DOHH2 (cell line): ENCODE measurements around the gene LIF.

ENCODE experiments used
- H3F3A ChIP-seq: fragments of 200-600 bp; sonication (generic), shearing (Covaris generic); 2 replicates; pipeline ENCODE4 v1.6.0; 2016; ENCODE audit warnings: antibody characterized with exemption, mild to moderate bottlenecking; ENCODE audit not compliant: control insufficient read depth, insufficient read depth
- H3K27ac ChIP-seq: fragments of 200-600 bp; sonication (generic); 2 replicates; pipeline ENCODE4 v1.5.1; 2014; ENCODE audit warnings: low read depth, mild to moderate bottlenecking, low read length, moderate library complexity
- H3K27me3 ChIP-seq: fragments of 200-600 bp; sonication (generic); 2 replicates; pipeline ENCODE4 v1.6.1; 2014; ENCODE audit warnings: mild to moderate bottlenecking, low read length, mixed read lengths; ENCODE audit not compliant: control insufficient read depth
- H3K36me3 ChIP-seq: fragments of 200-600 bp; sonication (generic); 2 replicates; pipeline ENCODE4 v1.6.1; 2014; ENCODE audit warnings: mild to moderate bottlenecking, low read length, moderate library complexity, mixed read lengths; ENCODE audit not compliant: control insufficient read depth
- H3K4me1 ChIP-seq: fragments of 200-600 bp; sonication (generic); 2 replicates; pipeline ENCODE4 v1.6.1; 2014; ENCODE audit warnings: mild to moderate bottlenecking, low read length, mixed read lengths; ENCODE audit not compliant: control insufficient read depth
- H3K4me2 ChIP-seq: fragments of 200-600 bp; sonication (generic); 2 replicates; pipeline ENCODE4 v1.6.0; 2014; ENCODE audit warnings: mild to moderate bottlenecking, low read length, moderate library complexity
- H3K4me3 ChIP-seq: fragments of 200-600 bp; sonication (generic); 2 replicates; pipeline ENCODE4 v1.5.1; 2014; ENCODE audit warnings: mild to moderate bottlenecking, low read length, mixed read lengths
- H3K79me2 ChIP-seq: fragments of 200-600 bp; sonication (generic); 2 replicates; pipeline ENCODE4 v1.6.1; 2014; ENCODE audit warnings: mild to moderate bottlenecking, low read length, mixed read lengths; ENCODE audit not compliant: control insufficient read depth
- H3K9me2 ChIP-seq: fragments of 200-600 bp; sonication (generic); replicated peaks from 2 replicates; pipeline ENCODE4 v1.6.1; 2014; ENCODE audit warnings: mild to moderate bottlenecking, low read length, mixed read lengths; ENCODE audit not compliant: control insufficient read depth
- H3K9me3 ChIP-seq: fragments of 200-600 bp; sonication (generic); 2 replicates; pipeline ENCODE4 v1.6.1; 2014; ENCODE audit warnings: antibody characterized with exemption, low read length, mixed read lengths; ENCODE audit not compliant: control insufficient read depth, insufficient read depth
- H4K20me1 ChIP-seq: fragments of 200-600 bp; sonication (generic); 2 replicates; pipeline ENCODE4 v1.6.0; 2014; ENCODE audit warnings: low read depth, mild to moderate bottlenecking, antibody characterized with exemption, low read length, moderate library complexity; ENCODE audit not compliant: control insufficient read depth, insufficient read depth
- EZH2phosphoT487 ChIP-seq: fragments of 200-600 bp; sonication (generic); IDR thresholded peaks from 2 replicates; pipeline ENCODE4 v1.6.1; 2017; ENCODE audit warnings: borderline replicate concordance, mild to moderate bottlenecking, antibody characterized with exemption, low read length, moderate library complexity, mixed read lengths
- TF ChIP-seq, protein P1 (sequence below): fragments of 200-600 bp; sonication (generic); IDR thresholded peaks from one replicate; pipeline ENCODE4 v1.5.1; 2014; ENCODE audit warnings: antibody characterized with exemption, mild to moderate bottlenecking, low read depth, low read length; ENCODE audit not compliant: poor library complexity, severe bottlenecking

Gene LIF

DNA sequence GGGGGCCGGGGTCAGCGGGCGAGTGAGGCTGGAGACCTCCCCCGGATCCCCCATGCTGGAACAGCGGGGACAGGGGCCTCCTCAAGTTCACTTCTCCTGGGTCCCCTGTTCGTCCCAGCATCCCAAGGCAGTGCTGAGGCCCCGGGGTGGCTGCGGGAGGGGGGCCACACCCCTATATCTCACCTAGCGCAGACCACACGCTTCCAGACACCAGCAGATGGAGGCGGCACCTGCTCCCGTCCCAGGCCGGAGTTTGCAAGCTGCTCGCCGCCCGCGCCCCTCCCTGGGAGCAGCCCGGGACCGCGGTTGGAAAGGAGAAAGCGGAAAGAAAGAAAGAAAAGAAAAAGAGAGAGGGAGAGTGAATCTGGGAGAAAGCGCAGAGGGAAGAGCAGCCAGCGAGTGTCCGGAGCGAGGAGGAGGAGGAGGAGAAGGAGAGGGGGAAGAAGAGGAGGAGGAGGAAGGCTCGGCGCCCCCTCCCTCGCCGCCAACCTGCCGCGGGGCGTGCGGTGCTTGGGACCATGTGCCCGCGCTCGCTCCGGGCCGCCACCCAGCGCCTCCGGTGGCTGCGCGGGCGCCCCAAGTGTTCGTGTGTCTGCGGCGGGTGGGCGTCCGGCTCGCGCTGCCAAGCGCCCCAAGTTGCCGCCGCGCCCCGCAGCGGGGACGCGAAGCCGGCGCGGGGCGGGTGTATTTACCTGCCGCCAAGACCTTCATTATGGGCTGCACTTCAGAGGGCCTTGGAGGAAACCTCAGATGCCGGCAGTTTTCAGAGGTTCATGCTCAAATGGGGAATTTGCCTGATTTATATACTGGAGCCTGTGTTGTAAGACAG lies at the start of gene LIF:
TSS of gene LIF (minus strand) at position 775 of the 829 bp plus-strand sequence. CDS start at position 711, 64 bp downstream.
- Histone ChIP-seq H4K20me1 (no peaks in the 10 kb centered on the region), H3F3A (no peaks in the 10 kb centered on the region), H3K27me3 (peaks cover 29% of the 10 kb centered on the region), H3K4me1 (no peaks in the 10 kb centered on the region), H3K27ac (no peak within 1 kb of the TSS), H3K9me3 (no peaks in the 10 kb centered on the region), H3K4me2 (no peak within 1 kb of the TSS), H3K4me3 (no peak within 1 kb of the TSS), H3K9me2 (no peaks in the 10 kb centered on the region), H3K36me3 (no peaks in the 10 kb centered on the region), H3K79me2 (no peaks in the 10 kb centered on the region)
- TF ChIP-seq EZH2phosphoT487: no peak
- TF ChIP-seq, protein P1, sequence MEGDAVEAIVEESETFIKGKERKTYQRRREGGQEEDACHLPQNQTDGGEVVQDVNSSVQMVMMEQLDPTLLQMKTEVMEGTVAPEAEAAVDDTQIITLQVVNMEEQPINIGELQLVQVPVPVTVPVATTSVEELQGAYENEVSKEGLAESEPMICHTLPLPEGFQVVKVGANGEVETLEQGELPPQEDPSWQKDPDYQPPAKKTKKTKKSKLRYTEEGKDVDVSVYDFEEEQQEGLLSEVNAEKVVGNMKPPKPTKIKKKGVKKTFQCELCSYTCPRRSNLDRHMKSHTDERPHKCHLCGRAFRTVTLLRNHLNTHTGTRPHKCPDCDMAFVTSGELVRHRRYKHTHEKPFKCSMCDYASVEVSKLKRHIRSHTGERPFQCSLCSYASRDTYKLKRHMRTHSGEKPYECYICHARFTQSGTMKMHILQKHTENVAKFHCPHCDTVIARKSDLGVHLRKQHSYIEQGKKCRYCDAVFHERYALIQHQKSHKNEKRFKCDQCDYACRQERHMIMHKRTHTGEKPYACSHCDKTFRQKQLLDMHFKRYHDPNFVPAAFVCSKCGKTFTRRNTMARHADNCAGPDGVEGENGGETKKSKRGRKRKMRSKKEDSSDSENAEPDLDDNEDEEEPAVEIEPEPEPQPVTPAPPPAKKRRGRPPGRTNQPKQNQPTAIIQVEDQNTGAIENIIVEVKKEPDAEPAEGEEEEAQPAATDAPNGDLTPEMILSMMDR: no peak

DNA sequence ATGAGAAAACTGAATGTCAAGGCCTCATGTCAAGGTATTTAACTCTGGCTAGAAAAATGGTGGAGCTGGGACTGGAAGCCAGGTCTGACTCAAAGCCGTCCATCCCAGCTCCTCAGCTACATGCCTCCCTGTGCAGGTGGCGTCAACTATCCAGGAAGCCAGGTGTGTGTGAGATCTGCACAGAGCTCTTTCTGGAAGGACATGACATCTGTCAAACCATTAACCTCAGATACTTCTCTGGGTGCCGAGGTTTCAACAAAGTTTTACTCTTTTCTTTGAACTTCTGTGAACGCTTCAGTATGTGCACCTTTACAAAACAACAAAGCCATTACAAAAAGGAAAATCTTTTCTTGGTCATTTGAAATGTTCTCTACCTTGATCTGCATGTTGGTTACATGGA lies 49.8 kb upstream of the LIF start:
- no peaks in the 10 kb centered on the region for H3K27me3 ChIP-seq
- no peaks in the 10 kb centered on the region for H3K9me2 ChIP-seq
- H3K27ac ChIP-seq: no peak overlapping the region
- H3K79me2 ChIP-seq: no peaks in the 10 kb centered on the region
- no peaks in the 10 kb centered on the region for H4K20me1 ChIP-seq
- H3K4me1 ChIP-seq: peaks cover 5% of the 10 kb centered on the region
- no peak overlapping the region for H3K4me3 ChIP-seq
- no peaks in the 10 kb centered on the region; the same call in 1 of the 2 replicates for H3K36me3 ChIP-seq
- no peak for TF ChIP-seq EZH2phosphoT487
- no peak overlapping the region for H3K4me2 ChIP-seq
- H3F3A ChIP-seq: no peaks in the 10 kb centered on the region
- H3K9me3 ChIP-seq: no peaks in the 10 kb centered on the region

DNA sequence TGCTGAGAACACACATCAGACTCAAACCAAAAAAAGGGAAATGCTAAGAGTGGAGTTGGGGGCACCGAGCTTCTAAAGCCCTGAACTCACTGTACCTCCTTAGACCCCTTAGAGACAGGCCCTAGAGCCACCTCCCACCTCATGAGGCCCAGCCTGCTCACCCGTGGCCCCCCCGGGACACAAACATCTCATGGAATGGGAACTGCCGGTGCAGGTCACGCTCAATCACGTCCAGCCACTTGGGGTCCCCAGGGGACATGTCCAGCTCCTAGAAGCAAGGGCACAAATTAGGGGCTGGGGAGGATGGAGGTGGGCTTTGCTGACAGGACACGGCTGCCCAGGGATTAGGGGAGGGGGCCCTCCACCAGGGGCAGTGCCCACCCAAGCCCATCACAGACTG lies 49.0 kb upstream of the LIF start:
- no peaks in the 10 kb centered on the region for H3K9me3 ChIP-seq

More for the DNA sequence above, 49.0 kb upstream of the LIF start:
- H3K27ac ChIP-seq: no peak overlapping the region
- H3F3A ChIP-seq: no peaks in the 10 kb centered on the region
- H3K27me3 ChIP-seq: no peaks in the 10 kb centered on the region
- H4K20me1 ChIP-seq: no peaks in the 10 kb centered on the region
- H3K9me2 ChIP-seq: no peaks in the 10 kb centered on the region
- no peaks in the 10 kb centered on the region for H3K36me3 ChIP-seq
- no peak overlapping the region for H3K4me3 ChIP-seq
- TF ChIP-seq EZH2phosphoT487: no peak
- TF ChIP-seq, protein P1: no peak
- no peak overlapping the region for H3K4me2 ChIP-seq
- H3K79me2 ChIP-seq: no peaks in the 10 kb centered on the region
- peaks cover 10% of the 10 kb centered on the region for H3K4me1 ChIP-seq
